Neural progenitor cell (in vitro differentiated cells): ENCODE results near the gene AEBP2.

Source experiments
- EZH2 ChIP-seq: fragments of 200-600 bp; sonication (generic); IDR thresholded peaks from 2 replicates; pipeline ENCODE4 v1.6.1; 2017; ENCODE audit warnings: antibody characterized with exemption, mild to moderate bottlenecking, moderate library complexity
- EZH2phosphoT487 ChIP-seq: fragments of 200-600 bp; sonication (generic); IDR thresholded peaks from 2 replicates; pipeline ENCODE4 v1.6.1; 2017; ENCODE audit warnings: antibody characterized with exemption
- TF ChIP-seq, protein P1 (sequence below): fragments of 200-600 bp; sonication (generic); IDR thresholded peaks from 2 replicates; pipeline ENCODE4 v1.5.1; 2017; ENCODE audit warnings: antibody characterized with exemption, mild to moderate bottlenecking

DNA sequence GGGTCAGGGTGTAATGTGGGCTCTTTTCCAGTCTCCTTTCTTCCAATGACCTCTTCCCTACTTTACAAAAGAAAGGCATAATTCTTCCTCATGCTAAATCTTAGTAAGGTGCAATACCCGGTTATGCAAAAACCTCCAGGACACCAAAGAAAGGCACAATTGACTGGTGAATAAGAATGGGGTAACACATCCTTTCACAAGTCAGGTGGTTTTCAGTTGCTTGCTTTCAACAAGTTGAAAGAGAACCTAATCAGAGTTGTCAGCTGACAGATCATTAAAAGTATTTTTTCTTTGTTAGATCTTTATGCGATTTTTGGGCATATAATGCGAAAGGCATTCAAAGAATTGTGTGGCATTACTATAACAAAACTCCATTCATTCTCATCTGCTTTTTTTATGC is 1.3 kb upstream of the AEBP2 start:
- TF ChIP-seq EZH2 (no peak), EZH2phosphoT487 (no peak)
- TF ChIP-seq, protein P1, sequence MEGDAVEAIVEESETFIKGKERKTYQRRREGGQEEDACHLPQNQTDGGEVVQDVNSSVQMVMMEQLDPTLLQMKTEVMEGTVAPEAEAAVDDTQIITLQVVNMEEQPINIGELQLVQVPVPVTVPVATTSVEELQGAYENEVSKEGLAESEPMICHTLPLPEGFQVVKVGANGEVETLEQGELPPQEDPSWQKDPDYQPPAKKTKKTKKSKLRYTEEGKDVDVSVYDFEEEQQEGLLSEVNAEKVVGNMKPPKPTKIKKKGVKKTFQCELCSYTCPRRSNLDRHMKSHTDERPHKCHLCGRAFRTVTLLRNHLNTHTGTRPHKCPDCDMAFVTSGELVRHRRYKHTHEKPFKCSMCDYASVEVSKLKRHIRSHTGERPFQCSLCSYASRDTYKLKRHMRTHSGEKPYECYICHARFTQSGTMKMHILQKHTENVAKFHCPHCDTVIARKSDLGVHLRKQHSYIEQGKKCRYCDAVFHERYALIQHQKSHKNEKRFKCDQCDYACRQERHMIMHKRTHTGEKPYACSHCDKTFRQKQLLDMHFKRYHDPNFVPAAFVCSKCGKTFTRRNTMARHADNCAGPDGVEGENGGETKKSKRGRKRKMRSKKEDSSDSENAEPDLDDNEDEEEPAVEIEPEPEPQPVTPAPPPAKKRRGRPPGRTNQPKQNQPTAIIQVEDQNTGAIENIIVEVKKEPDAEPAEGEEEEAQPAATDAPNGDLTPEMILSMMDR, result no peak
